Activated CD8-positive, alpha-beta memory T cell treated with anti-CD3 and anti-CD28 coated beads for 48 hours (primary cell): ENCODE data around the gene SPACA7.

ENCODE experiments used
- DNase-seq, 3 experiments: peaks; one replicate each; pipeline ENCODE4 v3.0.0-alpha.2; 2020; ENCODE audit warnings: low read depth in 2 of 3, low spot score in 2 of 3

Gene SPACA7

GRCh38 chr13:112376050-112376681 is at the start of gene SPACA7:
TSS of gene SPACA7 (plus strand) at chr13:112376355. CDS start at chr13:112376386, 31 bp downstream.
- no peak for DNase-seq

- no peak for DNase-seq
Measured at GRCh38 chr13:112326821-112327370, 49.3 kb upstream of the SPACA7 start.

- no peak for DNase-seq
Measured at GRCh38 chr13:112328936-112329335, 47.2 kb upstream of the SPACA7 start.

GRCh38 chr13:112329376-112329775 is 46.8 kb upstream of the SPACA7 start:
- no peak for DNase-seq

DNA sequence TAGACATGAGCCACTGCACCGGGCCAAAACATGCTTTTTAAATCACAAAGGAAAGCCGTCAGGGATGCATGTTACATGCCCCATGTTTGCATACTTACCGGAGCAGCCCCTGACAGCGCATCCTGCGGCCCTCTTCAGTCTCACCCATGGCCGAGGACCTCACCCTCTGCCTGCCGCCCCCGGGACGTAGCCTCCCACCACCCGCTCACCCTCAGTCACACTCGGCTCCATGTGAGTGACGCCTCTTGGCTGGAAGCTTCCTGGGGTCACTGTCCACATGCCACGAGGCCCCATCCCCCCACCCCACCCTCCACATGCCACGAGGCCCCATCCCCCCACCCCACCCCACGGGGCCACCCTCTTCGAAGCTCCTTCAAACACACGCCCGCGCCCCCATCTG is 46.1 kb upstream of the SPACA7 start:
- DNase-seq = no peak

GRCh38 chr13:112330479-112331381 is 45.4 kb upstream of the SPACA7 start:
- no peak for DNase-seq

- DNase-seq = no peak
Measured at GRCh38 chr13:112331675-112332074, 44.5 kb upstream of the SPACA7 start.

DNA sequence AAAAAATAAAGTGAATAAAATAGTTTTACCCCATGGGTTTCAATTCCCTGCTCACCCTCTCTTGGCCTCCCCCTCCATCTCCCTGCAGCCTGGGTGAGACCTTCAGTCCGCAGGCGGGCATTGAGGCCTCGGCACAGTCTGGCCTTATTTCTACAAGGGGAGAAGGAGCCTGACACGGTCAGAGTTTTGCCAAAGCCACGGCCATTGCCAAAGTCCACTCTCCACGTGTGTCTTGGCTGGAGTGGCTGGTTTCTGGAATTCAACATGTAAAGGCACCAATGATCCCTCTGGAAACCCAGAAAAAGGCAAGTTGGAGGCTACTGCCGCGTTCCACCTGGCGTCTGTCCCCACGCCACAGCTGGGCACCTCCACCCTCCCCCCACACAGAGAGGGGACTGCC is 43.4 kb upstream of the SPACA7 start:
- no peak for DNase-seq

GRCh38 chr13:112333756-112334543 is 42.2 kb upstream of the SPACA7 start:
- DNase-seq = no peak

- DNase-seq = no peak
Measured at GRCh38 chr13:112335135-112335534, 41.0 kb upstream of the SPACA7 start.

DNA sequence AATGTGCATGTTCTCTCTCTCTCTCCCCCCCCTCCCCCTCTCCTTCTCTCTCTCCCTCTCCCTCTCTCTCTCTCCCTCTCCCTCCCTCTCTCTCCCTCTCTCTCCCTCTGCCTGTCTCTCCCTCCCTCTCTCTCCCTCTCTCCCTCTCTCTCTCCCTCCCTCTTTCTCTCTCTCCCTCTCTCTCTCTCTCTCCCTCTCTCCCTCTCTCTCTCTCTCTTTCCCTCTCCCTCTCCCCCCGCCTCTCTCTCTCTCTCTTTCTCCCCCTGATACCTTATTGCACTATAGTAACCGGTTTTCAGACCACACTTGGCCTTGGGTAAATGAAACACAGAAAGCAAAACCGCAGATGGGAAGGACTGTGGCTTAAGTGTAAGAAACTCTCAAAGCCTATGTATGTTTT is 34.7 kb upstream of the SPACA7 start:
- no peak for DNase-seq

DNA sequence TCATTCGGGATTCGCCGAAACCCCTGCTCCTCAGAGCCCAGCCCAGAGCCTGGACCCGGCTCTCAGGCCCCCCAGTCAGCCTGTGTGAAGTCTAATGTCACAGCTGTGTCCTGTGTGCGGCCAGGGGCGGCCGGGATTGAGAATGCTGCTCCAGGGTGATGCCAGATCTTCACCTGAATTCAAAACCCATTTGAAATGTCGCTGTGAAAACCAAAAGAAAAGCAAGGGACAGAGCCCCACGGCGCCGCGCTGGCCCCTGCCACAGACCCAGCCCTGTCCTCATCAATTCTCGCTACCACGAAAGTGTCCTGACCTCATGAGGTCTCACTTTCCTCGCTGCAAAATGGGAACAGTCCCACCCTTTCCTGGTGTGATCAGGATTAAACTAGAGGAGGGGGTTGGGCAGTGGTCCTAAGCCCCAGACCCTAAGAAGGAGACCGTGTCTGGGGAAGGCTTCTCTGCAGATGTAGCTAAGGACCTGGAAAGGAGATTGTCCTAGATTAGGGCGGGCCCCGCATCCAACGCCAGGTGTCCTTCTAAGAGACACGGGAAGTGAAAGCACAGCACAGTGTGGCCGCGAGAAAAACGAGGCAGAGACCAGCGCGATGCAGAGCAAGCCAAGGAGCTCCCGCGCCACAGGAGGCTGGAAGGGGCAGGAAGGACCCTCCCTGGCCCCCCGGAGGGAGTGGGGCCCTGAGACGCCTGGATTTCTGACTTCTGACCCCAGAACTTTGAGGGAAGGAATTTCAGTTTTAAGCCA is 34.0 kb upstream of the SPACA7 start:
- no peak for DNase-seq

DNA sequence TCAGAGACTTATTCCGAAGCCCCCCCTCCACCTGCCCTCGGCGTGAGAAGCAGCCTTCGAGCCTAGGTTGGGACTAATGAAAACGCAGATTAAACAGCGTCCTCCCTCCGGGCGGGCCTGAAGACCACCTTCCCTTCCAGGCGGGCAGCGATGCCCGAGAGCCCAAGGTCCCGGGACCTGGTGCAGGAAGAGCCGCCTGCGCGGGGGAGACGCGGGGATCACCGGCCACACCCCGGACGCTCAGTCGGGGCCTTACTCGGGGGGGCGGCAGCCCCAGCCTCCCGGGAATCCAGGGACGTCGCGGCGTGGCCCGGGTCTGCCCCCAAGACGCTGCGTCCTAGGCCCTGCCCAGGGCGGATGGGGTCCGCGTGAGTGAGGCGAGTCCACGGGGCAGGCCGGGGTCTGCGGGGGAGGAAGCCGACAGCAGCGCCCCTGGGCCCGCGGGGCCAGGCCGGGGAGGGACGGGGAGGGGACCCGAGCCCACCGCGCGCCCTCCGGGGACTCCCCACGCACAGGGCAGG is 33.3 kb upstream of the SPACA7 start:
- no peak for DNase-seq

DNA sequence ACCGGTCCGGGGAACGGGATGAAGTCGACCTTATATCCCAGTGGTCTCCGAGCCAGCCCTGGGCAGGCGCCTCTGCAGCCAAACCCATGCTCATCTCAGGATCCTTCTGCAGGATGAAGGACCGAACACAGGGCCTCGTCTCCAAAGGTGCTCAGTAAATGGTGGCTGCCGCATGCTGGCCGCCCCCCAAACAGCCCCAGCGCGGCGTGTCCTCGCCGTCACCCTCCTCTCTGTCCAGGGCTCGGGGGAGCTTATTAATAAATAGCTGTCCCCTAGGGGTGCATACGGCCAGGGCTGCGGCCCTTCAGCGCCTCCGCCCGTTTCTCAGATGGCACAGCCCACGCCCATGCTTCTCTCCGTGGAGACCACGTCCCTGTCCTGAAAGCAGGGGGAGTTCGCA is 32.6 kb upstream of the SPACA7 start:
- DNase-seq = no peak

GRCh38 chr13:112345826-112346172 is 30.4 kb upstream of the SPACA7 start:
- no peak for DNase-seq

- no peak for DNase-seq
Measured at GRCh38 chr13:112346173-112346898, 29.8 kb upstream of the SPACA7 start.

DNA sequence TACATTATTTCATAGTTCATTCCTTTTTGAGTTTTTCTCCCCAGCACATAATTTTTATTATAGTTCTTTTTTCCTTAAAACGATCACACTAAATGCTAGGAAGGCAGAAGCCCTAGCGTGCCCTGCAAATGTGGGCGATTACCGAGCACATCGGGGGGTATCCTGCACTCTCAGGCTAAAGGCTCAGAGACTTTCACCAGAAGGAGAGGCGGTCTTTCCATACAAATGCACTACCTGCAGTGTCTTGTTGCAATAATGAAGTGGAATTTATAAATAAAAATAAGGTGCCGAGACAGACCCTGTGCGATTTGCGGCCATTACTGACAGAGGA is 29.3 kb upstream of the SPACA7 start:
- no peak for DNase-seq

GRCh38 chr13:112347986-112348385 is 28.2 kb upstream of the SPACA7 start:
- no peak for DNase-seq

DNA sequence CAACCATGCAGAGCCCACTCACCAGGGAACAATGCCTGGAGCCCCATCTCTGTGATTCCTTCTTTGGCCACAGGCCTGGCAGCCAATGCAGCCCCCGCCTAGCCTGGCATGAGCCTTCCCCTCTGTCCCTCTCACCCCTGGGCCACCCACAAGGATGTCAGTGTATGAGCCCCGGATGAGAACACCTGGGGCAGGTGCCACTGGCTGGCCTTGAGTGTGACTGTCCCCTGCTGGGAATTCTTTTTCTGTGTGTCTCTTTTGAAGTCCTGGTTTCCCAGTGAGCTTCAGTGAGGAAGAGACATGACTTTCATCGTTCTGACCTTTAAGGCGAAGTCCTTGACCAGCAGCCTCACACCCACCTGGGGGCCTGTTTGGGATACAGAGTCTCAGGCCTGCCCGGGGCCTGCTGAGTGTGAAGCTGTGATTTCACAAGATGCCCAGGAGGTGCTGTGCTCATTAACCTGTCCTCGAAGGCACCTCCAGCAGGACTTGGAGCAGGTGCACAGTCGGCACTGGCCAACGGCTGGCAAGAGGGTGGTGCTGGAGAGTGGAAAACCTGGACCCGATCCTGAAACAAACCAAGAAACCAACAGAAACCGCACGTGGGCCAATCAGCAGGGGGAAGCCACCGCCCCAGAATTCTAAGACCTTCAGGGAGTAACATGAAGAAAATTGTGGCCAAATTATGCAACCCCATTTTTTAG is 27.4 kb upstream of the SPACA7 start:
- DNase-seq = no peak
